Memory B cell (primary cell): ENCODE data around the gene TMEM218.
A peak's percentile ranks its signal among the peaks of the same experiment; 100 is the strongest.

Experiments used
- ATAC-seq: fragments of 150-1000 bp; cut with Tn5 transposase; 2 replicates; pipeline ENCODE4 v1.10.0; 2021; ENCODE audit warnings: low read depth, mild to moderate bottlenecking, moderate library complexity
- DNase-seq, 2 donors: peaks; one replicate each; pipeline ENCODE4 v3.0.0; 2022; ENCODE audit warnings: low spot score in 2 of 2
- H3K27ac Mint-ChIP-seq: one replicate; pipeline ENCODE4 v1.8.0; 2022; ENCODE audit warnings: mild to moderate bottlenecking, moderate library complexity, mixed read lengths
- H3K27me3 Mint-ChIP-seq: one replicate; pipeline ENCODE4 v1.8.0; 2022; ENCODE audit warnings: mixed read lengths
- H3K36me3 Mint-ChIP-seq: one replicate; pipeline ENCODE4 v1.8.0; 2022; ENCODE audit warnings: mild to moderate bottlenecking, mixed read lengths
- H3K4me1 Mint-ChIP-seq: one replicate; pipeline ENCODE4 v1.8.0; 2022; ENCODE audit warnings: mixed read lengths
- H3K4me3 Mint-ChIP-seq: one replicate; pipeline ENCODE4 v1.8.0; 2022; ENCODE audit warnings: mild to moderate bottlenecking, moderate library complexity, mixed read lengths
- H3K9me3 Mint-ChIP-seq: one replicate; pipeline ENCODE4 v1.8.0; 2022; ENCODE audit warnings: mixed read lengths

TMEM218 gene

DNA sequence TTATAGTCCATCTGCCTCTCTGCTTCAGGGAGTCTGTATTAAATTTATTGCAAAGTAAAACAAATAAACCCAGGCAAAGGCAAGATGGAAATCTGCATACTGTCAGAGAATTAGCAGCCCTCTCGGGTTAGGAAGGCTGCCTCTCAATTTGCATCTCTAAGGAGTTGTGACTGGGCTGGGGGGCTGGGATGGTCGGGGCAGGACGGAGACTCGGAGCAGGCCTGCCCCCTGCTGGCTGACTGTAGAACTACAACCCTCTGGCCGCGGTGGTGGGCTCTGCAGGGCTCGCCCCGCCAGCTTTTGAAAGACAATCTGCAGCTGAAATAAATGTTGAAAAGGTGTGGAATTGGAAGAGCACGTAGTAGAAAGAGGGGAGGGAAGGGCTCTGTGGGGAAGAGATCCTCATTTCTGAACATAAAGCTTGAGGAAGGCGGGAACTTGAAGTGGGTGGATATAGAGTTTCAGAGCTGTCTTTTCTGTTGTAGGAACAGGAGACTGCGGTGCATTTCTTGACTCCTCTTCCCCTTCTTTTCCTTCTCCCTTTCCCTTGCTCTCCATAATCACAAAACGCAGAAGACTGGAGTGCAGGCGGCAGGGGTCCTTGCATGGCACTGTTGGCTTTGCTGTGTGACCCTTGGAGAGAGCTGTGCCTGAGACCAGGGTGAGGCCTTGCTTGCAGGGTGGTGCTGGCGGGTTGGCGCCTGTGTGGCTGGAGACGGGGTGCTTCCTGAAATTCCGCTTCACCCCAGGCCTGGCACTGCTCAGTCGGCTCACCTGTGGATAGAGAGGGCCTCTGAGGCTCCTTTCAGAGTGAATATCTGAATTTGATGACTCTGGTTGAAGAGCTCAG is 30.5 kb upstream of the TMEM218 start:
- Mint-ChIP-seq H3K4me1 (peaks cover 3% of the 10 kb centered on the region), H3K36me3 (no peaks in the 10 kb centered on the region), H3K27ac (no peak overlapping the region), H3K9me3 (no peaks in the 10 kb centered on the region), H3K27me3 (peaks cover 21% of the 10 kb centered on the region), H3K4me3 (no peak overlapping the region)
- DNase-seq (peak; percentile 62 to 78), ATAC-seq (peak; percentile 79)

DNA sequence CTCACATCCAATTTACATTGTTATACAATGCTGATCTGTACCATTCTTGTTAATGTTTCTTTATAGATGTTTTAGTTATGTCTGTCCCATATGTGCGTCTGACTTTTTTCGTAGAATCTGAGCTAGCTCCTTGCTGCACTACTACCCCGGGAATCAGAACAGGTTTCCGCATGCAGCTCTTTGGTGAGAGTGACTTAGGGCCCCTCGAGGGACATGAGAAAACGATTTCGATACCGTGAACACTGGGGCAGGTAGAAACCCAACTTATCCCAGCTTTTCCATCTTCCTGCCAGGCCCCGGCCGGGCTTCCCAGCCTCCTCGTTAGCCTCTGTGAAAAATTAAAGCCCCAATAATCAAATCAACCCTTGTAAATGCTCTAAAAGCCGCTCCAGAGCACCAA is 29.8 kb upstream of the TMEM218 start:
- Mint-ChIP-seq H3K27me3 (peaks cover 23% of the 10 kb centered on the region), H3K4me3 (no peak overlapping the region), H3K36me3 (no peaks in the 10 kb centered on the region), H3K9me3 (no peaks in the 10 kb centered on the region), H3K27ac (no peak overlapping the region), H3K4me1 (peaks cover 3% of the 10 kb centered on the region)
- DNase-seq (no peak), ATAC-seq (no peak)

DNA sequence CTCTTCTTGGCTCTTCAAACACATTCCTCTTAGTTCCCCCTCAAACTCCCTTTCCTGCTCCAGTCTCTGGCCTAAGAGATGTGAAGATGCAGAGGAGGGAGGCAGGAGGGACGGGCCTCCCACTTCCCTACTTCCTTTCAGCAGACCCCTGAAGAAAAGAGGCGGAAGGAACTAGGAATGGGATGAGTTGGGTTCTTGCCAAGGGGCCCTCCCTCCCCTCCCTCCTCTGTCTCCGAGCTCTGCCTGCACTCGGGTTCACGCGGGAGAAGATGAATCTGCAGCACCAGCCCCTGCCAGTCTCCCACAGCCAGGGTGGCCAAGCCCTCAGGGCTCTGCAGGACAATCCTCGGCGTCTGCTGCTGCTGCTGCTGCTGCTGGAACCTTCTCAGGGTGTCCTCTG is 28.8 kb upstream of the TMEM218 start:
- Mint-ChIP-seq H3K36me3 (no peaks in the 10 kb centered on the region), H3K4me1 (peaks cover 3% of the 10 kb centered on the region), H3K27ac (no peak overlapping the region), H3K9me3 (no peaks in the 10 kb centered on the region), H3K27me3 (peaks cover 25% of the 10 kb centered on the region), H3K4me3 (no peak overlapping the region)
- DNase-seq (no peak), ATAC-seq (no peak)

DNA sequence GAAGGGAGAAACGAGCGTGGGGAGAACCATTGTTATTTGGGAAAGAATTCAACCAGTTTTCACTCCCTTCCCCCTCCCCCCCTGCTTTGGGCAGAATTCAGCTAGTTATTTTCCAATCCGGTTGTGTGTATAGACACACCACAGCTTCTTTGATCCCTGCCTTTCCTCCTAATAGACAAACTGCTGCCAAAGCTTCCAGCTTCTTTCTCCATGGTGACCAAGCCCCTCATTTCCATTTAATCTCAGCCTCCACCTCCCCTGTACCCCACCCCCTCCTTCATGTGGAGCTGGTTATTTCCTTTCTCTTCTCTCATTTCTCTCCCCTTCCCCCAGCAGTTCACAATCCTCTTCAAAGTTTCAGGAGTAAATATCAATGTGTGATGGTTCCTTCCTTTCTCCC is 28.4 kb upstream of the TMEM218 start:
- no peaks in the 10 kb centered on the region for H3K9me3 Mint-ChIP-seq
- H3K4me3 Mint-ChIP-seq, result no peak overlapping the region
- DNase-seq (no peak), ATAC-seq (no peak)
- peaks cover 25% of the 10 kb centered on the region for H3K27me3 Mint-ChIP-seq
- peaks cover 3% of the 10 kb centered on the region for H3K4me1 Mint-ChIP-seq
- H3K36me3 Mint-ChIP-seq, result no peaks in the 10 kb centered on the region
- H3K27ac Mint-ChIP-seq, result no peak overlapping the region

DNA sequence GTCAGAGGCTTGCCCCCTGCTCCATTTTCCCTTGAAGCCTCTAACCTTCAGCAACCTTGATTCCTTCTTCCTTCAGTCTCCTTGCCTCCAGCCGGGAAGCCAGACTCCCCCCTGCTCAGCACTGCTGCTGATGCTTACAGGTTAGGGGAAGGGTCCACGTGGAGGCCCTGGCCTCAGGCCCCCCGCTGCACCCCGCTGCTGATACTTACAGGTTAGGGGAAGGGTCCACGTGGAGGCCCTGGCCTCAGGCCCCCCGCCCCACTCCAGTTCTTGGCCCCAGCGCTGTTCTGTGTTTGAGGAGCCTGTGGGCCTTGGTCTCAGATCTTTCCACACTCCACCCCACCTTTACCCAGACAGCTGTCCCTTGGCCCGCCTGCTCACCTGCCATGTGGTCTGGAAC is 27.5 kb upstream of the TMEM218 start:
- no peak for ATAC-seq
- H3K27me3 Mint-ChIP-seq, result peaks cover 25% of the 10 kb centered on the region

DNA sequence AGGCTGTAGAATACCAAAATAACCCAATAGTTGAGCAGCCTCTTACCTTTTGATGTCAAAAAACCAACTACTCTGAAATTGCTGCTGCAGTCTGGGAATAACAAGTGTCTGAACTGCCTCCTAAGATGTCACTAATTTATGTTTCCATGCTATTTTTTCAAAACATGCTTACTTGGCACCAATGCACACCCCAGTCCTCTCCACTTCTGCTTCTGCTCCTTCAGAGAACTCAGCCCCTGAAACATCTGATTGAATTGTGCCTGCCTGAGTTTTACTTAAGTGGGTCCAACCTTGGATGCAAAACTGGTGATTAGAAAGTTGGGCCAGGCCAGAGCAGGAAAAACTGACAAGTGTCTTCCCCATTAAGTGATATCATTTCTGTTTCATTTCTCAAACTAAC is 24.6 kb upstream of the TMEM218 start:
- no peaks in the 10 kb centered on the region for H3K36me3 Mint-ChIP-seq
- H3K9me3 Mint-ChIP-seq, result no peaks in the 10 kb centered on the region
- no peak for DNase-seq
- no peak for ATAC-seq
- no peak overlapping the region for H3K27ac Mint-ChIP-seq
- peaks cover 28% of the 10 kb centered on the region for H3K27me3 Mint-ChIP-seq
- H3K4me3 Mint-ChIP-seq, result no peak overlapping the region
- no peaks in the 10 kb centered on the region for H3K4me1 Mint-ChIP-seq

More for the DNA sequence above, 27.5 kb upstream of the TMEM218 start:
- DNase-seq, result no peak
- no peak overlapping the region for H3K27ac Mint-ChIP-seq
- no peak overlapping the region for H3K4me3 Mint-ChIP-seq
- H3K9me3 Mint-ChIP-seq, result no peaks in the 10 kb centered on the region
- H3K36me3 Mint-ChIP-seq, result no peaks in the 10 kb centered on the region
- H3K4me1 Mint-ChIP-seq, result peaks cover 3% of the 10 kb centered on the region

DNA sequence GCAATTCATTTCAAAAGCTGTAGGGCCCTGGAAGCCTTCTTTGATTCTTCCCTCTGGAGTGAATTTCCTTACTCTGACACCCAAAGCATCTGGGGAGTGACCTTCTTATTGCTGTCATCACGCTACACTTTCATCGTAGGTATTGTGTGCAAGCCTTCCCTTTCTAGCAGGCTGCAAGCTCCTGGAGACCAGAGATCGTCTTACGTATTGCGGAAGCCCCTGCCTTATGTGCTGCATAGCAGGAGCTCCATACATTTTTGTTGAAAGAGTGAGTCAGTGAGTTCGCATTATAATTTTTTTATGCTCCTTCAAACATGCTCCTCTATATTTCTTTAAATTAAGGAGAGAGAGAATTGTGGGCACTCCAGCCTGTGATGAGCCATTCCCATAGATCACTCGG is 21.2 kb upstream of the TMEM218 start:
- Mint-ChIP-seq H3K27me3 (peaks cover 26% of the 10 kb centered on the region), H3K27ac (no peak overlapping the region), H3K9me3 (no peaks in the 10 kb centered on the region), H3K4me3 (no peak overlapping the region), H3K4me1 (no peaks in the 10 kb centered on the region), H3K36me3 (no peaks in the 10 kb centered on the region)
- no peak for DNase-seq
- no peak for ATAC-seq

DNA sequence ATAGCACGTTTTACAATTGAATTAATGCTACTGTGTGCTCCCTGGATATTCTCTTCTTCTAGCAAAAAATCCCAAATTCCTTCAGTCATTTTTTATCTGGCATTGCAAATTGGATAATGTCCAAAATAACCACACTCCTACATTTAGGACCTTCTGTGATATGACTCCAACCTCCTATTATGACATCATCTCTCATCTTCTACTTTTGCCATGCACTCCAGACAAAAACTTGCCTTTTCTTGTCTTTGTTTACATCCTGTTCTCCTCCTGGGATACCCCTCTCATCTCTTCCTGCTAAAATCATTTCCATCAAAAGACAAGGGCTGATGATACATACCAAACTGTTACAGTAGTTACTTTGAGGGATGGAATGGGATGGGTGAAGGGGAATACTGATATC is 20.6 kb upstream of the TMEM218 start:
- Mint-ChIP-seq H3K4me3 (no peak overlapping the region), H3K27ac (no peak overlapping the region), H3K4me1 (no peaks in the 10 kb centered on the region), H3K36me3 (no peaks in the 10 kb centered on the region), H3K9me3 (no peaks in the 10 kb centered on the region), H3K27me3 (peaks cover 26% of the 10 kb centered on the region)
- DNase-seq (no peak), ATAC-seq (no peak)

DNA sequence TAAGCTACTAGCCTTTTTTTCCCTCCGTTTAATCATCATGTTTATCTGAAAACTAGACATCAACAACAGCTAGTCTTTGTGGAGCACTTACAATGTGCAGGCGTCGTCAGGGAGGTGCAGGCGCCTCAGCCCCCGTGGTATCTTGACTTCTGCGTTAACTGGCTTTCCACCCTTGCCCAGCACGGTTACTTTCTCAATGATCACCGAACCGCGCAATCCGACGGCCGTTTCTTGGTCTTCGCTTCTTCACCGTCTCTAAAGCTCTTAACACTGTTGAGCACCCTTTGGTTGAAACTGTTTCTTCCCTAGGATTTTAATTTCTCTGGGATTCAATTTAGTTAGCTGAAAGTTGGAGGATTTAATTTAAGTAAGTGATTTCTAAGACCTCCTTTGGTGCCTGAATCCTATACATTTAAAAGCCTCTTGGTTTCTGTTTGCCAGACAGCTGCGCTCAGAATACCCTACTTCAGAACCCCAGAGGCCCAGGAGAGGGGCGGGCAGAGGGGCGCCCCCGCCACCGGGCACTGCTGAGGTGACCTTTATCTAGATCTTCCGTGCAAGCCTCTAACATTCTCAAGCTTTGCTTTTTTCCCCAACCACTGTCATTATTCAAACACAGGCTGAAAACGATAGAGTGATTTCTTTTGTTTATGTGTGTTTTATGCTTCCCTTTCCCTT is 18.0 kb upstream of the TMEM218 start:
- ATAC-seq (no peak), DNase-seq (no peak)
- no peak overlapping the region for H3K4me3 Mint-ChIP-seq
- no peaks in the 10 kb centered on the region for H3K9me3 Mint-ChIP-seq
- H3K27ac Mint-ChIP-seq, result no peak overlapping the region
- no peaks in the 10 kb centered on the region for H3K4me1 Mint-ChIP-seq
- H3K36me3 Mint-ChIP-seq, result no peaks in the 10 kb centered on the region
- H3K27me3 Mint-ChIP-seq, result peaks cover 21% of the 10 kb centered on the region

DNA sequence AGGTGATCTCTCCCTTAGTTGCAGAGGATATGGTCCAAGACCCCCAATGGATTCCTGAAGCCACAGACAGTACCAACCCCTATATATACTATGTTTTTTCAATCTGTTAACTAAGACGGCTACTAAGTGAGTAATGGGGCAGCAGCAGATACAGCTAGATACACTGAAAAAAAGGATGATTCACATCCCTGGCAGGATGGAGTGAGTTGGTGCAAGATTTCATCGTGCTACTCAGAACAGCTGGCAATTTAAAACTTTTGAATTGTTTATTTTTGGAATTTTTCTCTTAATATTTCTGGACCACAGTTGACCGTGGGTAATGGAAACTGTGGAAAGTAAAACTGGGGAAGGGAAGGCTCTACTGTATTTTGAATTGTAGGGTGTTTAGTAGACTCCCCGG is 17.0 kb upstream of the TMEM218 start:
- H3K4me1 Mint-ChIP-seq, result peaks cover 6% of the 10 kb centered on the region
- H3K27ac Mint-ChIP-seq, result no peak overlapping the region
- peaks cover 19% of the 10 kb centered on the region for H3K27me3 Mint-ChIP-seq
- H3K9me3 Mint-ChIP-seq, result peaks cover 1% of the 10 kb centered on the region
- ATAC-seq (no peak), DNase-seq (no peak)
- H3K4me3 Mint-ChIP-seq, result no peak overlapping the region
- no peaks in the 10 kb centered on the region for H3K36me3 Mint-ChIP-seq

DNA sequence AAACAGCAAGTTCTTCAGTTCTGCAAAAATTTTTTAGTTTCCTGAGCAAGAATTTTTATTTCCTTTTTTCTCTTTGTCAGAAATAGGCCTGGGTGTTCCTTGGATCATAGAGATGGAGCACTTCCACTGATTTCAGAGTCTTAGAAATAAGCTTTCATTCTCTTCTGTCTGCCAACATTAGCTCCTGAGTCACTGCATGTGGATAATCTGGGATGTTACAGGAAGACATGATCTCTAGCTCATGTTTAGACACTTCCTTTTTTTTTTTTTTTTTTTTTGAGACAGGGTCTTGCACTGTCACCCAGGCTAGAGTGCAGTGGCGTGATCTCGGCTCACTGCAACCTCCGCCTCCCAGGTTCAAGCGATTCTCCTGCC is 13.2 kb upstream of the TMEM218 start:
- DNase-seq, result no peak
- Mint-ChIP-seq H3K9me3 (peaks cover 1% of the 10 kb centered on the region), H3K27me3 (peaks cover 10% of the 10 kb centered on the region), H3K36me3 (no peaks in the 10 kb centered on the region), H3K27ac (no peak overlapping the region), H3K4me1 (peaks cover 6% of the 10 kb centered on the region), H3K4me3 (peak overlapping the region; percentile 42)
- ATAC-seq, result peak; percentile 10

DNA sequence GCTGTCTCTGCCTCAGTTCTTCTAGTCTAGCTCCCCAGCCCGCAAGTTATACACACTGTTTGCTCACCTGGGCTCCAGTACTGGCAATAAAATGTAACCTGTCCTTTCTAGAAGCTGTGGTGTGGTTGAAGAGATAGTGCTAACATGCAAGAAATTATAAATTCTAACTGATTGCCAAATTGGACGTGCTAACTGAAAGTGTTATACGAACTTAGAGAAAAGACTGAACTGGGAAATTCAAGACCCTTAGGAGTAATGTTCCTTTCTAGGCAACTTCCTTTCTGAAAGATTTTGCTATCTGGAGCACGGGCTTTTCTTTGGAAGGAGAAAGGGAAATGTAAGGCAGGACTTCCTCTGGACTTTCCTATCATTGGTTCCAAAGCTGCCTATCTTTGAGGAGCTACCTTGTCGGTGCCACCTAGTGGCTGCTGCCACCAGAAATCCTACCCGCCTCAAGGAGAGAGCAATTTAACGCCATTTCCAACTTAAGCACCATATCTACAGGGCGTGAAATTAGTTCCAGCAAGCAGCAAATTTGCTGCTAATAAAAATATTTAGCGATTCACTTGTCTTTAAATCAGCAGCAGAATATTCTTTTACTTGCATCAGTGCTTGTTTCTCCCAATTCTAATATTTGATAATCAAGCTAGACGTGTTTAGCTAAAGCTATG is 12.7 kb upstream of the TMEM218 start:
- Mint-ChIP-seq H3K4me1 (peaks cover 6% of the 10 kb centered on the region), H3K27ac (no peak overlapping the region), H3K27me3 (peaks cover 8% of the 10 kb centered on the region), H3K9me3 (peaks cover 1% of the 10 kb centered on the region), H3K4me3 (peak overlapping the region; percentile 42), H3K36me3 (no peaks in the 10 kb centered on the region)
- DNase-seq (peak in 1 of 2 donors; percentile 19), ATAC-seq (peak; percentile 88)

DNA sequence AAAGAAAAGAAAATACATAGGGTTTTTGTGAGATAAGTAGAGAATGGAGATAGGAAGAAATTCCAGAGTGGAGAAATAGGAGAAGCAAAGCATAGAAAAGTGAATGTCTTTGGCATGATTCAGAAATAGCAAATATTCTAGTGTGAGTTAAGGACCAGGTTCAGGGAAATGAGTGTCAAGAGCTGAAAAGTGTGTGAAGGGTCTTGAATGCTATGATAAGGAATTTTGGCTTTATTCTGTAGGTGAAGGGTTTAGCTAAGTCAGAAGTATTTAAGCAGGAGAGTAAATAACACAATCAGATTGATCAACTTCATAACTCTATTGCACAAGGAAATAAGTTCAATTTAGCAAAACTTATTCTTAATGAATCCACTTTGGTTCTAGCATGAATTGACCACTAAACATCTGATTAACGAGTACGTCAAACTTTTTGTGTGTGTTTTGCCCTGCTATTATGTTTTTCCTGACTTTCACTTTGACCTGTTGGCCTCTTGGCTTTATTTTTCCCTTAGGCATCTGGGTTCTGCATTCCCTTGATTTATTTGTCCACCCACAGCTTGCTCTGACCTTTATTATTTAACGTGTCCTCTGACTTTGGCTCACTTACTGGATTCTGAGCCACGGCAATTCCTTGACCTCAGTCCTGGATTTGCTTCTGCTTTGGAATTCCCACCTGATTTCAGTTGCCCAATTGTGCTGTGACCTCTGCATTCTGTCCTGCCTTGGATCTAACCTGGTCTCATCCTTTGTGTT is 11.9 kb upstream of the TMEM218 start:
- Mint-ChIP-seq H3K9me3 (peaks cover 1% of the 10 kb centered on the region), H3K4me1 (peaks cover 6% of the 10 kb centered on the region), H3K36me3 (no peaks in the 10 kb centered on the region), H3K27me3 (peaks cover 10% of the 10 kb centered on the region), H3K4me3 (no peak overlapping the region), H3K27ac (no peak overlapping the region)
- ATAC-seq (no peak), DNase-seq (no peak)

DNA sequence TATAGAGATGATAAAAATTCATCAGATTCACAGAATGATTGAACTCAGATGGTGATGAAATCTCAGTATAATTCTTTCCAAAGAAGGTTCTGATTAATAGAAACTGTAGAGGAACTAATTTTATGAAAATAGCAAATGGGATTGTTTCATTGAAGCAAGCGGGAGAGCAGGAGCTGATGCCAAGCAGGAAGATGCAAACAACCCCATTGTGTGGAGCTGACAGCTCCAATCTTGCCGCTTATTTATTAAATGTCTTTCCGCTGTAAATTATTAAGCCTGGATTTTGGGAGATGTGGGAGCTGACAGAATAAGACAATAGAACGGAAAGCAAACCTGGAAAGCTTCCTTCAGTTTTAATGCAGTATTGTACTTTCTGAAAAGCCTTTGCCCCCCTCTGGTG is 6.0 kb upstream of the TMEM218 start:
- Mint-ChIP-seq H3K9me3 (no peaks in the 10 kb centered on the region), H3K4me3 (no peak overlapping the region), H3K4me1 (no peaks in the 10 kb centered on the region), H3K36me3 (no peaks in the 10 kb centered on the region), H3K27me3 (peaks cover 9% of the 10 kb centered on the region), H3K27ac (no peak overlapping the region)
- DNase-seq, result no peak
- ATAC-seq, result no peak
